HG02885 (cell line): ENCODE results near the gene HS1BP3.

Experiments
- ATAC-seq: cut with Tn5 transposase; IDR thresholded peaks from one replicate; pipeline ENCODE4 v1.9.1; 2021; ENCODE audit warnings: mild to moderate bottlenecking; ENCODE audit not compliant: unreplicated experiment, poor library complexity

Gene HS1BP3

GRCh38 chr2:20648206-20648605 is 2.7 kb downstream of the HS1BP3 start:
- no peak for ATAC-seq

GRCh38 chr2:20647738-20648137 is 3.2 kb downstream of the HS1BP3 start:
- no peak for ATAC-seq

- no peak for ATAC-seq
Observed at GRCh38 chr2:20647211-20647610, 3.7 kb downstream of the HS1BP3 start.

- ATAC-seq, result no peak
Observed at GRCh38 chr2:20646446-20646845, 4.5 kb downstream of the HS1BP3 start.

- no peak for ATAC-seq
Observed at GRCh38 chr2:20645761-20646160, 5.1 kb downstream of the HS1BP3 start.

GRCh38 chr2:20645301-20645701 is 5.6 kb downstream of the HS1BP3 start:
- ATAC-seq, result no peak

- ATAC-seq, result no peak
Observed at GRCh38 chr2:20643826-20644225, 7.1 kb downstream of the HS1BP3 start.

- no peak for ATAC-seq
Observed at GRCh38 chr2:20643060-20643459, 7.8 kb downstream of the HS1BP3 start.

GRCh38 chr2:20642055-20642971 is 8.6 kb downstream of the HS1BP3 start:
- ATAC-seq, result peak; percentile 98

GRCh38 chr2:20641123-20641985 is 9.5 kb downstream of the HS1BP3 start:
- no peak for ATAC-seq

GRCh38 chr2:20640411-20641122 is 10.3 kb downstream of the HS1BP3 start:
- ATAC-seq, result no peak

- no peak for ATAC-seq
Observed at GRCh38 chr2:20638646-20639430, 12.1 kb downstream of the HS1BP3 start.

GRCh38 chr2:20638014-20638413 is 12.9 kb downstream of the HS1BP3 start:
- ATAC-seq, result no peak

- no peak for ATAC-seq
Observed at GRCh38 chr2:20637147-20637546, 13.8 kb downstream of the HS1BP3 start.

- peak; percentile 79 for ATAC-seq
Observed at GRCh38 chr2:20635675-20636584, 15.0 kb downstream of the HS1BP3 start.

- no peak for ATAC-seq
Observed at GRCh38 chr2:20635113-20635510, 15.8 kb downstream of the HS1BP3 start.

- ATAC-seq, result no peak
Observed at GRCh38 chr2:20634507-20635112, 16.3 kb downstream of the HS1BP3 start.

GRCh38 chr2:20633794-20634506 is 16.9 kb downstream of the HS1BP3 start:
- peak; percentile 66 for ATAC-seq
